Fibroblast of the conjunctiva (primary cell): ENCODE measurements around the gene GFPT1.
"Not testable (repeated sequence)": the region's sequence is repeated elsewhere in the genome, so short reads cannot be mapped to it uniquely, and the experiment has no call there.

ENCODE experiments used
- DNase-seq: peaks from one replicate; pipeline ENCODE4 v3.0.0-alpha.2; 2010; ENCODE audit warnings: low read depth

GFPT1 gene

GRCh38 chr2:69383176-69383812, 3.7 kb downstream of the GFPT1 start:
- no peak for DNase-seq

- DNase-seq: no peak
Measured at GRCh38 chr2:69382547-69382946, 4.5 kb downstream of the GFPT1 start.

GRCh38 chr2:69381337-69381737, 5.7 kb downstream of the GFPT1 start:
- peak; percentile 56 for DNase-seq

- no peak for DNase-seq
Measured at GRCh38 chr2:69380072-69380917, 6.7 kb downstream of the GFPT1 start.

- no peak for DNase-seq
Measured at GRCh38 chr2:69376403-69376802, 10.6 kb downstream of the GFPT1 start.

- DNase-seq: peak; percentile 6
Measured at GRCh38 chr2:69375494-69376353, 11.3 kb downstream of the GFPT1 start.

GRCh38 chr2:69372767-69373166, 14.3 kb downstream of the GFPT1 start:
- DNase-seq: no peak

GRCh38 chr2:69369802-69370201, 17.2 kb downstream of the GFPT1 start:
- DNase-seq: no peak

- DNase-seq: no peak
Measured at GRCh38 chr2:69368588-69368987, 18.4 kb downstream of the GFPT1 start.

GRCh38 chr2:69359371-69359770, 27.7 kb downstream of the GFPT1 start:
- DNase-seq: no peak

GRCh38 chr2:69358914-69359313, 28.1 kb downstream of the GFPT1 start:
- no peak for DNase-seq

- DNase-seq: no peak
Measured at GRCh38 chr2:69356471-69356870, 30.6 kb downstream of the GFPT1 start.

- not testable (repeated sequence) for DNase-seq
Measured at GRCh38 chr2:69354976-69355375, 32.1 kb downstream of the GFPT1 start.

GRCh38 chr2:69353360-69353759, 33.7 kb downstream of the GFPT1 start:
- no peak for DNase-seq

- DNase-seq: no peak
Measured at GRCh38 chr2:69348781-69349180, 38.2 kb downstream of the GFPT1 start.

GRCh38 chr2:69345434-69345833, 41.6 kb downstream of the GFPT1 start:
- DNase-seq: no peak

GRCh38 chr2:69344305-69344704, 42.7 kb downstream of the GFPT1 start:
- no peak for DNase-seq

GRCh38 chr2:69340101-69340775, 46.8 kb downstream of the GFPT1 start:
- no peak for DNase-seq

- no peak for DNase-seq
Measured at GRCh38 chr2:69335311-69335710, 51.7 kb downstream of the GFPT1 start.

GRCh38 chr2:69333352-69333751, 53.7 kb downstream of the GFPT1 start:
- no peak for DNase-seq

GRCh38 chr2:69330781-69331180, 56.2 kb downstream of the GFPT1 start:
- DNase-seq: no peak

GRCh38 chr2:69322631-69323030, 64.4 kb downstream of the GFPT1 start:
- DNase-seq: no peak
